Measurements from ENCODE around the gene NID1.

GRCh38 chr1:236085545-236086159, 20.8 kb upstream of the NID1 start:
- TF ChIP-seq, protein P1, sequence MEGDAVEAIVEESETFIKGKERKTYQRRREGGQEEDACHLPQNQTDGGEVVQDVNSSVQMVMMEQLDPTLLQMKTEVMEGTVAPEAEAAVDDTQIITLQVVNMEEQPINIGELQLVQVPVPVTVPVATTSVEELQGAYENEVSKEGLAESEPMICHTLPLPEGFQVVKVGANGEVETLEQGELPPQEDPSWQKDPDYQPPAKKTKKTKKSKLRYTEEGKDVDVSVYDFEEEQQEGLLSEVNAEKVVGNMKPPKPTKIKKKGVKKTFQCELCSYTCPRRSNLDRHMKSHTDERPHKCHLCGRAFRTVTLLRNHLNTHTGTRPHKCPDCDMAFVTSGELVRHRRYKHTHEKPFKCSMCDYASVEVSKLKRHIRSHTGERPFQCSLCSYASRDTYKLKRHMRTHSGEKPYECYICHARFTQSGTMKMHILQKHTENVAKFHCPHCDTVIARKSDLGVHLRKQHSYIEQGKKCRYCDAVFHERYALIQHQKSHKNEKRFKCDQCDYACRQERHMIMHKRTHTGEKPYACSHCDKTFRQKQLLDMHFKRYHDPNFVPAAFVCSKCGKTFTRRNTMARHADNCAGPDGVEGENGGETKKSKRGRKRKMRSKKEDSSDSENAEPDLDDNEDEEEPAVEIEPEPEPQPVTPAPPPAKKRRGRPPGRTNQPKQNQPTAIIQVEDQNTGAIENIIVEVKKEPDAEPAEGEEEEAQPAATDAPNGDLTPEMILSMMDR (IDR thresholded peaks at IDR 0.05; ENCODE audit: low read length), result no peak
- TF ChIP-seq EZH2 (optimal IDR thresholded peaks at IDR 0.05; ENCODE audit: low read depth, low read length) (no peak), EZH2phosphoT487 (IDR thresholded peaks at IDR 0.05; ENCODE audit: low read length) (no peak)
